H1 (cell line): ENCODE data around the gene TMEM138. TPM values are rescaled to one million over a fixed set of nuclear protein-coding genes. Genes with fewer than 3 reads are reported as not detected.

Experiments used
- RNF2 ChIP-seq: fragments of 200-900, 300-1000 bp; sonication (generic); IDR thresholded peaks from 2 replicates; pipeline ENCODE4 v1.7.1; 2016; ENCODE audit warnings: borderline replicate concordance, low read depth, mild to moderate bottlenecking, antibody characterized with exemption, low read length; ENCODE audit not compliant: poor library complexity, severe bottlenecking; ENCODE audit errors: missing control alignments
- polyA plus RNA-seq, 7 experiments: library from polyadenylated mRNA; depleted of rRNA in 3 of 7; stranded (reverse) in 5 of 7; unstranded in 2 of 7; fragments of >200 nt in 5 of 7; fragments of 200-250 nt in 2 of 7; gene quantifications; 1 replicate in 5 of 7; 2 replicates in 1 of 7; 4 replicates in 1 of 7; pipeline versions ENCODE4 v1.2.1 to v1.2.3, GENCODE V29; 2011 to 2013; ENCODE audit warnings: missing spikeins in 2 of 7, mixed read lengths in 2 of 7
- total RNA-seq: library from RNA; stranded (reverse); fragmentation: NEBNext Ultra II Directional; extraction: Animal tissue kit (Norgen Biotek cat#: 25700); gene quantifications from 2 replicates; pipeline ENCODE4 v1.2.1, GENCODE V29; 2021

Gene TMEM138
- total and polyA plus RNA-seq, 2 of the 8 experiments (the other 6 are each of a cell fraction or from before 2014, with no cell fraction given) = 32.9 to 59.0 TPM

DNA sequence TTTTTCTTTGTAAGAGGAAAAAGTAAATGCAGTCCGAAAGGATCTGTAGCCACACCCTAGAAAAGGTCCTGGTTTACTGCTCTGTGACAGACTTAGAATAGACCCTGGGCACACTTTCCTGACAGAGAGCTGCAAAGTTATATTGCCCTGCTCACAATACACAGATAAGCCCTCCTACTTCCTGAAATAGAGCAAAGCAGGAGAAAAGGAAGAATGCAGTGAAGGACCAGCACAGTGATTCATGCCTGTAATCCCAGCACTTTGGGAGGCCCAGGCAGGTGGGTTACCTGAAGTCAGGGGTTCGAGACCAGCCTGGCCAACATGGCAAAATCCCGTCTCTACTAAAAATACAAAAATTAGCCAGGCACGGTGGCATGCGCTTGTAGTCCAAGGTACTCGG lies 2.7 kb upstream of the TMEM138 start (continued):
- no peak for TF ChIP-seq RNF2
- TF ChIP-seq, all 59 proteins: peak for 0
